Measurements from ENCODE around the gene CYP27B1.
A peak's percentile ranks its signal among the peaks of the same experiment; 100 is the strongest.

Gene CYP27B1

DNA sequence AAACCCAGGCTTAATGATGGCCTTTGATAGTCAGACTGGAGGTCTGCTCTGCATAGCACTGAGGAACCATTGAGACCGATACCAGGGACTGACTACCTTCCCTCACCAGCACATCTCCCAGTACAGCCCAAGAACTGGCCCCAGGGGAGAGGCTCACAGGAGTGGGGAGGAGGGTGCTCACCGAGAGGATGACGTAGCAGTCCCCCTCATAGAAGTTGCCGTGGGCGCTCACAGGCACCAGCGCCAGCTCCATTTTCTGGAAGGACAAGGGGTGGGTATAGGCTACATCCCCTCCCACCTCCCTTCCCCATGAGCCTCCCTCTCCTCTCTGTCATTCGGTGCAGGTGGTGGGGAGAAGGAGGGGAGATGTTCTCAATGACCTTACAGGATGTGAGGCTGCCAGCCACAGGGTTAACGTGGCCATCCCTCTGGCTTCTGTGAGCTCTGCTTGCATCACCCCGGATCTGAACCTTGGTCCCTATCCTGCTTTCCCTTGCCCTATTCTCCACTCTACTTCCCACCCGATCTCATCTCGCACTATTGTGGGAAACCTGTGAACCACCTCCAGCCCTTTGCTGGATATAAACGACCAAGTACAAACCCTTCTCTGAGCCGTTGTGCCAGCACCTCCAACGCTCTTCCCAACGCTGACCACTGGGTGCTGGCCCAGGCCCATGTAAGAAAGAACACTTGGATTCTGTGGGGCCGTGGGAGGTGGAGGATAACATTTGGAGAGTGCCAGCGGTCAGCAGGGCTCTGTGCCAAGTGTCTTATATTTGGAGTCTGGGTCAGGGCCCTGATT is 47.3 kb upstream of the CYP27B1 start:
- TF ChIP-seq, protein P1, sequence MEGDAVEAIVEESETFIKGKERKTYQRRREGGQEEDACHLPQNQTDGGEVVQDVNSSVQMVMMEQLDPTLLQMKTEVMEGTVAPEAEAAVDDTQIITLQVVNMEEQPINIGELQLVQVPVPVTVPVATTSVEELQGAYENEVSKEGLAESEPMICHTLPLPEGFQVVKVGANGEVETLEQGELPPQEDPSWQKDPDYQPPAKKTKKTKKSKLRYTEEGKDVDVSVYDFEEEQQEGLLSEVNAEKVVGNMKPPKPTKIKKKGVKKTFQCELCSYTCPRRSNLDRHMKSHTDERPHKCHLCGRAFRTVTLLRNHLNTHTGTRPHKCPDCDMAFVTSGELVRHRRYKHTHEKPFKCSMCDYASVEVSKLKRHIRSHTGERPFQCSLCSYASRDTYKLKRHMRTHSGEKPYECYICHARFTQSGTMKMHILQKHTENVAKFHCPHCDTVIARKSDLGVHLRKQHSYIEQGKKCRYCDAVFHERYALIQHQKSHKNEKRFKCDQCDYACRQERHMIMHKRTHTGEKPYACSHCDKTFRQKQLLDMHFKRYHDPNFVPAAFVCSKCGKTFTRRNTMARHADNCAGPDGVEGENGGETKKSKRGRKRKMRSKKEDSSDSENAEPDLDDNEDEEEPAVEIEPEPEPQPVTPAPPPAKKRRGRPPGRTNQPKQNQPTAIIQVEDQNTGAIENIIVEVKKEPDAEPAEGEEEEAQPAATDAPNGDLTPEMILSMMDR (IDR thresholded peaks at IDR 0.05; ENCODE audit: poor library complexity, severe bottlenecking), result no peak
- no peaks in the 10 kb centered on the region for H3K36me3 ChIP-seq (ENCODE audit: low read depth)
- no peaks in the 10 kb centered on the region for H3K9me3 ChIP-seq (ENCODE audit: severe bottlenecking)
- H3K4me1 ChIP-seq (ENCODE audit: insufficient read depth, poor library complexity, severe bottlenecking), result peaks cover 6% of the 10 kb centered on the region
- no peak overlapping the region for H3K4me3 ChIP-seq (ENCODE audit: severe bottlenecking)
- DNase-seq (ENCODE audit: low spot score) (no peak), ATAC-seq (ENCODE audit: low read depth) (no peak)
- H3K27ac ChIP-seq (ENCODE audit: poor library complexity, severe bottlenecking), result no peak overlapping the region
- H3K27me3 ChIP-seq (ENCODE audit: insufficient read depth, poor library complexity, severe bottlenecking), result no peaks in the 10 kb centered on the region

- Histone ChIP-seq H3K4me3 (ENCODE audit: severe bottlenecking) (no peak overlapping the region), H3K27ac (ENCODE audit: poor library complexity, severe bottlenecking) (no peak overlapping the region), H3K9me3 (ENCODE audit: severe bottlenecking) (no peaks in the 10 kb centered on the region), H3K36me3 (ENCODE audit: low read depth) (no peaks in the 10 kb centered on the region), H3K27me3 (ENCODE audit: insufficient read depth, poor library complexity, severe bottlenecking) (no peaks in the 10 kb centered on the region), H3K4me1 (ENCODE audit: insufficient read depth, poor library complexity, severe bottlenecking) (peaks cover 6% of the 10 kb centered on the region)
- ATAC-seq (ENCODE audit: low read depth), result no peak
- DNase-seq (ENCODE audit: low spot score), result no peak
- TF ChIP-seq, protein P1 (IDR thresholded peaks at IDR 0.05; ENCODE audit: poor library complexity, severe bottlenecking), result no peak
Observed at GRCh38 chr12:57813111-57813970, 46.5 kb upstream of the CYP27B1 start.

DNA sequence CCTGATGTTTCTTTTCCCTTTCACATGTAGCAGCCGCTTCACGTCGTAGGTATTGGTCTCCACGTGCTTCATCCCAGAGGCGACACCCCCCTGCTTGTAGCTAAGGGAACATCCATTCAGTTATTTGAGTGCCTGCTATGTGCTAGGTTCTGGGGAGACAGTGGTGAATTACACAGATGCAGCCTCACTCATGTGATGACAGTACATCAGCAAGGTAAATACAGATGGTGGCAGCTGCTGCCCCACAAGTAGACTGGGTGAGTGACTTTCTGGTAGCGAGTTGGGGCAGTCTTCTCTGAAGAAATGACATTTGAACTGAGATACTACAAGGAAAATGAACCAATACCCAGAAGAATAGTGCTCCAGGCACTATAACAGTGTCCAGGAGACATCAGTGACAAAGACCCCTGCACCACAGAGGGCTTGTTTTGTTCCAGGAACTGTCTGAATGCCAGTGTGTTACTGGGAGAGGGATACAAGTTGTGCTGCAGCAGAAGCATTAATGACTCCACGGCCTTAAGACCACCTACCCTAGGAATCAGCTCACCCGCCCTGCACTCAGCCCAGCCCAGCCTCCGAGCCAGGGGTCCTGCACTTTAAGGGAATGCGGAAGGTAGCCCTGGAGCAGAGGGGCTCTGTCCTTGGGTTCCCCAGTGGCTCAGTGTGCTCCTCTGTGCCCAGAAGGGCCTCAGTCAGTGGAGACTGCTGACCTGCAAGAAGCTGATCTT is 44.3 kb upstream of the CYP27B1 start:
- H3K4me1 ChIP-seq (ENCODE audit: insufficient read depth, poor library complexity, severe bottlenecking), result peaks cover 6% of the 10 kb centered on the region
- TF ChIP-seq, protein P1 (IDR thresholded peaks at IDR 0.05; ENCODE audit: poor library complexity, severe bottlenecking), result no peak
- no peak overlapping the region for H3K27ac ChIP-seq (ENCODE audit: poor library complexity, severe bottlenecking)

DNA sequence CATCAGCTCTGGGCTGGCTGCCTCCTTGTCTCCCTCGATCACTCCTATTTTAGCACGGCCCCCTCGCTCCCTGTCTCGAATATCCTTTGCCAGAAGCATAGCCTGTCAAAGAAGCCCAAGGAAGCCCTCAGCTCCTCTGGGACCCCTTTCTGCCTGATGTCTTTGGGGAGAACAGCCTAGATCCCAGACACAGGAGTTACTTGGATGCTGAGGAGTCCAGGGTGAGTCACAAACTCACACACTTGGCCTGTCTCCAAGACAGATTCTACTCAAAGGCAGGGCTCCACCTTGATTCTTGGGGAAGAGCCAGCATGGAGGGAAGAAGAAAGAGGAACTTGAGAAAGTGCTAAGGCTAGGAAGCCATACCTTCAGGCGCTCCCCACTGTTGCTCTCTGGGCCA is 43.6 kb upstream of the CYP27B1 start:
- TF ChIP-seq, protein P1 (IDR thresholded peaks at IDR 0.05; ENCODE audit: poor library complexity, severe bottlenecking), result no peak
- no peak overlapping the region for H3K4me3 ChIP-seq (ENCODE audit: severe bottlenecking)
- ATAC-seq (ENCODE audit: low read depth) (peak; percentile 83), DNase-seq (ENCODE audit: low spot score) (peak; percentile 58)
- peaks cover 6% of the 10 kb centered on the region for H3K4me1 ChIP-seq (ENCODE audit: insufficient read depth, poor library complexity, severe bottlenecking)
- H3K27ac ChIP-seq (ENCODE audit: poor library complexity, severe bottlenecking), result no peak overlapping the region
- no peaks in the 10 kb centered on the region for H3K9me3 ChIP-seq (ENCODE audit: severe bottlenecking)
- no peaks in the 10 kb centered on the region for H3K27me3 ChIP-seq (ENCODE audit: insufficient read depth, poor library complexity, severe bottlenecking)
- no peaks in the 10 kb centered on the region for H3K36me3 ChIP-seq (ENCODE audit: low read depth)

More for the DNA sequence above, 44.3 kb upstream of the CYP27B1 start:
- no peak overlapping the region for H3K4me3 ChIP-seq (ENCODE audit: severe bottlenecking)
- ATAC-seq (ENCODE audit: low read depth) (no peak), DNase-seq (ENCODE audit: low spot score) (peak; percentile 38)
- H3K9me3 ChIP-seq (ENCODE audit: severe bottlenecking), result no peaks in the 10 kb centered on the region
- H3K36me3 ChIP-seq (ENCODE audit: low read depth), result no peaks in the 10 kb centered on the region
- H3K27me3 ChIP-seq (ENCODE audit: insufficient read depth, poor library complexity, severe bottlenecking), result no peaks in the 10 kb centered on the region

Data from RWPE2 (cell line).